Muscle layer of colon (tissue), 2 donors: ENCODE measurements around the gene ARL4A.
"Not testable (repeated sequence)": the region's sequence is repeated elsewhere in the genome, so short reads cannot be mapped to it uniquely, and the experiment has no call there.

Experiments used
- H3K27ac ChIP-seq: one replicate; pipeline ENCODE4 v1.7.0; 2013; ENCODE audit warnings: low read depth, mild to moderate bottlenecking, low read length, moderate library complexity
- H3K27me3 ChIP-seq, 2 donors: one replicate each; pipeline ENCODE4 v1.7.0; 2013; ENCODE audit warnings: low read length in 2 of 2, mild to moderate bottlenecking in 2 of 2; ENCODE audit not compliant: insufficient read depth in 2 of 2, control insufficient read depth in 1 of 2
- H3K36me3 ChIP-seq: one replicate; pipeline ENCODE4 v1.7.0; 2013; ENCODE audit warnings: mild to moderate bottlenecking, low read length; ENCODE audit not compliant: insufficient read depth
- H3K4me1 ChIP-seq: one replicate; pipeline ENCODE4 v1.7.0; 2013; ENCODE audit warnings: mild to moderate bottlenecking, low read length; ENCODE audit not compliant: insufficient read depth
- H3K4me3 ChIP-seq, 2 donors: one replicate each; pipeline ENCODE4 v1.7.0; 2013; ENCODE audit warnings: low read length in 2 of 2, low read depth in 1 of 2, mild to moderate bottlenecking in 1 of 2, moderate library complexity in 1 of 2
- H3K9ac ChIP-seq: one replicate; pipeline ENCODE4 v1.7.0; 2013; ENCODE audit warnings: low read length
- H3K9me3 ChIP-seq: one replicate; pipeline ENCODE4 v1.7.0; 2013; ENCODE audit warnings: mild to moderate bottlenecking, low read length
- donor health status: abdominal sarcoma.
- donor health status: Adenocarcinoma of cecum.

Gene ARL4A, protein sequence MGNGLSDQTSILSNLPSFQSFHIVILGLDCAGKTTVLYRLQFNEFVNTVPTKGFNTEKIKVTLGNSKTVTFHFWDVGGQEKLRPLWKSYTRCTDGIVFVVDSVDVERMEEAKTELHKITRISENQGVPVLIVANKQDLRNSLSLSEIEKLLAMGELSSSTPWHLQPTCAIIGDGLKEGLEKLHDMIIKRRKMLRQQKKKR

DNA sequence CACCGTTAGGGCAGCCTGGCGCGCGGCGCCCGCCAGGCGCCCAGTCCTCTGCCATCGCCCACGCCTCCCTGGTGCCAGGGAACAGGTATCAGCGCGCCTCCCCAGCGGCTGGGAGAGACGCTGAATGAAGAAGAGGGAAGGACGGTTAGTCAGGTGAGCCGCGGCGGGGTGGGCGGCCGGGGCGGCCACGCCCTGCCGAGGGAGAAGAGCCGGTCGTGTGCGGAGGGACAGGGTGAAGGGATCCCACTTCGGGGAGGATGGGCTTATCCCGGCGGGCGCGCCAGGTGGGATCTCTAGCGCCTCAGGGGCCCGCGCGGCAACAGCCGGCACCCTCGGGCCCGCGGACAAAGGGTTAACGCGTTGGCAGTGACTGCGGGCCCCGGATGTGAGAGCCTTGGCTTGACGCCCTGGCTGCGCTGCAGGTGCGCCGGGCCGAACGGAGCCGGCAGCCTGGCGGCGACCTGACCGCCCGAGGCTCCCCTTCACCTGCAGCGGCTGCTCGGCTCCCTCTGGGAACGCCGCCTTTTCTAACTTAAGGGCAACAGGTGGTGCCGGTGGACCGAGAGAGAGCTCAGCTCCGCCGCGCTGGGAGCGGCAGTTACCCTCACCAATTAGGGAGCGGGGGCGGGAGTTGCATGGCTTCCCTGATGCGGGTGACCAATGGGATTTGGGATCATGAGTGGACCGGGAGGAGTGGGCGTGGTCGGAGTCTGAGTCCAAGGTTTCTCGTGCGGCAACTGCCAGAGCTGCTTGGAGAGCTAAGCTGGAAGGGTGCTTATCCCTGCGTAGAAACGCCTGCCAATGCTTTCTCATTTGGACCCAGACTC is at the start of gene ARL4A:
TSS of gene ARL4A (plus strand) at position 743 of the 827 bp plus-strand sequence. CDS start 622 bp downstream, outside the sequence.
- Histone ChIP-seq H3K9ac (peak within 1 kb of the TSS; percentile 65), H3K27me3 (no peaks in the 10 kb centered on the region), H3K9me3 (no peaks in the 10 kb centered on the region)

DNA sequence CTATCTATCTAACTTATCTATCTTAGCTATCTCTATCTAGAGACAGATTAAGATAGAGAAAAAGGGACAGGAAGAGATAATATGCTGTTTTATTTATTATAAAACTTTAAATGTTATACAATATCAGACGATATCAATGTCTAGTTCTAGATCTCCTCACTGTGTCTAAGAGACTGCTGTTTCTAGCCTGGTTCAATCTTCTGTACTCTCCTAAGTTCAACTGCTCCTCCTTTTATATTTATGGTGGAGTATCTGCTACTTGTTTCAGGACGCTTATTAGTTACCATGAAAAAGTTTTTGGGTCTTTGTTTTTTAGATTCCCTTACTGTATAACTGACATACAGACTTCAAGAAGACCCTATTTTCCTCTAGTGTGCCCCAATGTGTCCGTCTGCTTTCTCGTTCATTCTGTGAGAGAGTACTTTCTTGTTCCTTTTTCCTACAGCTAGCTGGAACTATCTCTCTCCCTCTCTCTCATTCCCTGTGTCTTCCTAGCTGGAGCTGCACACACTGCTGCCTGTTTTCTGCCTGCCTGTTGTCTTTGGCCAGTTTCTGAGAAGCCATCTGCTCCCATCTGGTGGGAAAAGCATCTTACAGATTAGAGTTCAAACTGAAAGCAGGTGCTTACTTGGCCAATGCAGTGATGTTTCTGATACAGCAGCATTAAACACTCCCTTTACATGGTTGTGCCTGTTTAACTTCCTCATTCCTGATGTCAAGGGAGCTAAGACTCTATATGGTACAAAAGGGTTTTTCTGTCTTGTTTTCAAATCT is 49.4 kb upstream of the ARL4A start:
- no peaks in the 10 kb centered on the region for H3K9me3 ChIP-seq
- H3K27me3 ChIP-seq = no peaks in the 10 kb centered on the region
- no peak overlapping the region for H3K9ac ChIP-seq
- H3K4me1 ChIP-seq = peaks cover 17% of the 10 kb centered on the region
- no peak overlapping the region for H3K27ac ChIP-seq
- no peaks in the 10 kb centered on the region for H3K36me3 ChIP-seq
- peak overlapping the region in 1 of 2 donors; percentile 51 for H3K4me3 ChIP-seq

More for the DNA sequence above, at the start of gene ARL4A:
- Histone ChIP-seq H3K4me3 (peak within 1 kb of the TSS; percentile 60 to 85), H3K36me3 (no peaks in the 10 kb centered on the region), H3K27ac (peak within 1 kb of the TSS; percentile 92), H3K4me1 (no peaks in the 10 kb centered on the region)

DNA sequence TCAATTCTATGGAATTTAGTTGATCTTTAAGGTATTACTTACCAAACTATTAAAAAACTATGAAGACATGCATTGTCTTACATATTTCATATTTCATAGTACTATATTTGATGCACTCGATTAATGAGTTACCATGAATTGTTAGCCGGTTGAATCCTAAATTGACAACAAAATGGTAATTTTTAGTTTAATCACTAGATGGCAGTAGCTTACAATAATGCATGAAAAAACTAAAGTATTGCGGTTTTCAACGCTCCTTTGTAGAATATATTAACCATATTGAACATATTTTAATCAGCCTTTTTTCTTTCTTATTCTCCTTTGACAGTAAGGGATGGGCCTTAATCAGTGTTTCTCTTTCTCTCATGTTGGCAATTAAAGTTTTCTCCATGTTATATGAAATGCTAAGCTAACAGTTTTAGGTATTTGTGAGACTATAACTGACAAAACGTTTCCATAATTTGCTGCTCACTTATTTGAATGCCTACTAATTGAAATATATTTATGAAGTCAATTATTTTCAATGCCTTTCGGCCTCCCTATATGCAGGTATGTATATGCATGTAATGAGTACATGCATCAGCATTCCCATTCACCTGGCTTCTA is 48.5 kb upstream of the ARL4A start:
- Histone ChIP-seq H3K4me3 (no peak overlapping the region), H3K9ac (no peak overlapping the region), H3K36me3 (no peaks in the 10 kb centered on the region)

DNA sequence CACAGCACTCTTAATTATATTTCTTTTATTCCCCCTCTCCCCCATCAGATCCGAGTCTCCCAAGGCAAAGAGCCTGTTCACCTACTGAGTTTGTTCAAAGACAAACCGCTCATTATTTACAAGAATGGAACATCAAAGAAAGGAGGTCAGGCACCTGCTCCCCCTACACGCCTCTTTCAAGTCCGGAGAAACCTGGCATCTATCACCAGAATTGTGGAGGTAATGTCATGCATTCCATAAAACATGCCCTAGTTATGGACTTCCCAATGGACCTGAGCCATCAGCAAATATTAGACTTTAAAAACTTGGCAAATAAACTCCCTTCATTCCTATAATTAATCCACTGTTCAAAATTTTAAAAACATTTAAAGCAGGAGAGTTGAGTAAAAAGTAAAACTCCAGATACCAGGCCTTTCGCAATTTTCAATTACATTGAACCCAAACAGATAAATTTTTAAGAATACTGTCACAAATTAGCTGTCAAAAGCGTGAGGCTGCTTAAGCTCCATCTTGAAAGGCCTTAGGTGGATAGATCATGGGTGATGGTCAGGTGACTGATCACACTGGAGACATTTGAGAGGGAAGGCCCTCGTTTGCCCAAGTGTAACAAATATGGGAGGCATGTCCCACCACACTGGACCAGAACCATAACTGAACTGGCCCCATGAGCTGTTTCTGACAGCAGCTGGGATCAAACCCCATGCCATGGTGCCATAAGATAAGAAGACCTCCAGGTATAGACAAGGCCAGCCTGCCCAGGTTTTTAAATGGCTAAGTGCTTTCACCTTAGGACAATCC is 46.9 kb upstream of the ARL4A start:
- Histone ChIP-seq H3K9me3 (no peaks in the 10 kb centered on the region), H3K27ac (no peak overlapping the region), H3K36me3 (no peaks in the 10 kb centered on the region), H3K27me3 (no peaks in the 10 kb centered on the region), H3K4me1 (peaks cover 17% of the 10 kb centered on the region), H3K4me3 (no peak overlapping the region), H3K9ac (no peak overlapping the region)

More for the DNA sequence above, 48.5 kb upstream of the ARL4A start:
- Histone ChIP-seq H3K27ac (no peak overlapping the region), H3K9me3 (no peaks in the 10 kb centered on the region), H3K4me1 (peaks cover 17% of the 10 kb centered on the region), H3K27me3 (no peaks in the 10 kb centered on the region)

DNA sequence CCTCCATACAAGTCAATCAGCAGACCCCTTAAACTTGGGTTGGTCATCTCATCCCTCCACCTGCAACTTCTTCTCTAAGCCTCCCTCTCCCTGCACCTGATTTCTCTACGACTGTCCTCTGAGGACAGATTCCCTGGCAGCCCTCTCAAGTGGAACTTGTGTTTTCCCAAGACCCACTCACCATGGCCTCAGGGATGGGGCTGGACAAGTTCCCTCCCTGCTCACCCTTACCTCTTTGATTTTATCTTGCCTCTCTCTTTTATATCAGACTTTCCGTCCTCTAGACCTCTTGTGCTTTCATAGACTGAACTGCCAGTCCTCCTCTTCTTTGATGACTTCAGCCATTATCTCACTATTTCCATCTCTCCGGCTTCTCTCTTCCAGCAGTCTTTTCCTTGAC is 46.2 kb upstream of the ARL4A start:
- no peak overlapping the region for H3K27ac ChIP-seq
- H3K9ac ChIP-seq = no peak overlapping the region
- H3K36me3 ChIP-seq = no peaks in the 10 kb centered on the region
- H3K4me1 ChIP-seq = peaks cover 17% of the 10 kb centered on the region
- H3K4me3 ChIP-seq = no peak overlapping the region
- H3K27me3 ChIP-seq = no peaks in the 10 kb centered on the region
- H3K9me3 ChIP-seq = no peaks in the 10 kb centered on the region

DNA sequence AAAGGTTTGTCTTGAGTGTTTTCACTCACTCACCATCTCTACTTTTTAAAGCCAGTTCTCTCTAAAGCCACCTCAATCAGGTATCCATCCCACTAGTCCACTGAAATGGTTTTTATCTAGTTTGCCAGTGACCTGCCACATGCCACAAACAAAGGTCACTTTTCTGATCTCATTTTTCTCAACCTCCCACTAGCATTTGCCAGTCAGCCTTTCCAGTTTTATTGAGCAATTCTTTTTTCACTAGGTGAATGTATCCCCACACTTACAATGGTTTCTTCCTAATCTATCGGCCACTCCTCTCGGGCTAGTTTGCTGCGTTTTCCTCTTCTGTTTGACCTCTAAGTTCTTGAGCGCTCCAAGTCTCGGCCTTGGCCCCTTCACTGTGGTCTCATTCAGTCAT is 44.9 kb upstream of the ARL4A start:
- no peaks in the 10 kb centered on the region for H3K9me3 ChIP-seq
- no peaks in the 10 kb centered on the region for H3K36me3 ChIP-seq

DNA sequence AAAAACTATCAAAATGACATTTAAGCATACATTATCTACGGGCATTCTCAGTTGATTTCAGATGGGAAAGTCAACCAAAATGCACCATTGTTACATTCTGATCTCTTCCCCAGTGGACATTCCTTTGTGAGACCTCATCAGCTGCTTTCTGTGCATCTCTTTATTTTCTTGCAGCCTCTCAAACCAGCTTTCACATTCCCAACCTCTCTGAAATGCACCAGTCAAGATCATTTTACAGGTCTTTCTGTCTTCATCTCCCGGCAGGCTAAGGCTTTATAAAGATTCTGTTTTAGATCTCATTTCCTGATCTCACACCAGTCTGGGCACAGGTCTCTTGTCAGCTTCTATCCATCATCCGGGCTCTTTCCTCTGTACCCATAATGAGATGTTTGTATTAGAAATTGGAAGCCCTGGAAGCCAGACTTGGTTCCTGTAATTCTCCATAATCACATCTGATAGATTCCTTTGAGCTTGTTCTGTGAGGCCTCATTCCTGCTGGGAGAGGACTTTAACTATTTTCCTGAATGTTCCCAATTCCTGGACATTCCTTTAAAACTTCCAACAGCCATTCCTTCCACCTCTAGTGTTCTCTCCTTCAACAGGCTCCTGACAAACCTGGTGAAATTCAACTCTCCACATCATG is 44.3 kb upstream of the ARL4A start:
- Histone ChIP-seq H3K36me3 (no peaks in the 10 kb centered on the region), H3K4me1 (peaks cover 14% of the 10 kb centered on the region), H3K9me3 (no peaks in the 10 kb centered on the region), H3K27me3 (no peaks in the 10 kb centered on the region), H3K27ac (no peak overlapping the region), H3K9ac (no peak overlapping the region), H3K4me3 (no peak overlapping the region)

More for the DNA sequence above, 44.9 kb upstream of the ARL4A start:
- Histone ChIP-seq H3K27ac (no peak overlapping the region), H3K4me3 (no peak overlapping the region), H3K27me3 (no peaks in the 10 kb centered on the region), H3K4me1 (peaks cover 17% of the 10 kb centered on the region), H3K9ac (no peak overlapping the region)

DNA sequence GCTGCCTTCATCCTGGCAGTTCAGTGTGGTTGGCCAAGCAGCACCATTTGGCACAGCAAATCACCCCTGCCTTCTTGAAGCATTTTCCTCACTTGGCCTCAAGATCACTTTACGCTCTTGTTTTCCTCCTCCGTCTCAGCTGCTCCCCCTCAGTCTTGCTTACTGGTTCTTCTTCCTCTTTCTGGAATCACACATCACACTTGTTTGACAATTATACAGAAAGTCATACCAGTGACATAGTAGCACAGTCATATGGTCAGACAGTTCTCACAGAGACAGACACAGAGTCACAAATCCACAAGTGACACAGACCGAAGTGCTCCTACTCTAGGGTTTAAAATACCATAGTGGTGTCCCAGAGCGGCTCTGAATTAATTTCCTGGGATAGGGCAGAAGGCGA is 43.8 kb upstream of the ARL4A start:
- no peaks in the 10 kb centered on the region for H3K9me3 ChIP-seq
- no peaks in the 10 kb centered on the region for H3K36me3 ChIP-seq

DNA sequence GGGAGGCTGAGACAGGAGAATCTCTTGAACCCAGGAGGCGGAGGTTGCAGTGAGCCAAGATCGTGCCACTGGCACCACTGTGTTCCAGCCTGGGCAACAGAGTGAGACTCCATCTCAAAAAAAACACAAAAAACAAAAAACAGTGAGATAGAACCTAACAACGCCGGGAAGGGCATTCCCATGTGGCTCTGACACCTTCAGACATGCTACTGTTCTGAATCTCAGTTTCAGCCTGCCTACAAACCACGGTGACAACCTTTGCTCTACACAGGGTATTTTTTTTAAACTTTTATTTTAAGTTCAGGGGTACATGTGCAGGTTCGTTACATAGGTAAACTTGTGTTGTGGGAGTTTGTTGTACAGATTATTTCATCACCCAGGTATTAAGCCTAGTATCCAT is 42.2 kb upstream of the ARL4A start:
- H3K27ac ChIP-seq, H3K27me3 ChIP-seq, H3K9me3 ChIP-seq, H3K4me3 ChIP-seq, H3K4me1 ChIP-seq, H3K9ac ChIP-seq, H3K36me3 ChIP-seq: not testable (repeated sequence)

More for the DNA sequence above, 43.8 kb upstream of the ARL4A start:
- H3K9ac ChIP-seq = no peak overlapping the region
- no peaks in the 10 kb centered on the region for H3K27me3 ChIP-seq
- H3K27ac ChIP-seq = no peak overlapping the region
- no peak overlapping the region for H3K4me3 ChIP-seq
- H3K4me1 ChIP-seq = peaks cover 8% of the 10 kb centered on the region

DNA sequence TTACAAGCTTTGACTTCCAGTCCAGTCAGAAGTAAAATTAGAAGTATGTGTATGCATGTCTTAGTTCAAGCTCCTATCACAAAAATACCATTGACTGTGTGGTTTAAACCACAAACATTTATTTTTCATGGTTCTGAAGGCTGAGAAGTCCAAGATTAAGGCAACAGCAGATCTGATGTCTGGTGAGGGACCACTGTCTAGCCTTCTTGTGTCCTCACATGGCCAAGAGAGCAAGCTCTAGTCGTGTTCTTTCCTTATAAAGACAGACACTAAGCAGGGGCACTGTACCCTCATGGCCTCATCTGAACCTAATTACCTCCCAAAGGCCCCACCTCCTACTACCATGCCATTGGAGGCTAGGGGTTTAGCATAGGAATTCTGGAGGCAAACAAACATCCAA is 41.3 kb upstream of the ARL4A start:
- Histone ChIP-seq H3K9ac (no peak overlapping the region), H3K4me1 (no peaks in the 10 kb centered on the region), H3K36me3 (no peaks in the 10 kb centered on the region), H3K27ac (no peak overlapping the region), H3K27me3 (no peaks in the 10 kb centered on the region), H3K9me3 (no peaks in the 10 kb centered on the region), H3K4me3 (no peak overlapping the region)
